H9 (cell line): ENCODE results near the gene FRRS1L. TPM values are rescaled to one million over a fixed set of nuclear protein-coding genes. Genes with fewer than 3 reads are reported as not detected.
A peak's percentile ranks its signal among the peaks of the same experiment; 100 is the strongest.

Source experiments
- DNase-seq: peaks from one replicate; pipeline ENCODE4 v3.0.0-alpha.2; 2017
- H2AFZ ChIP-seq: one replicate; pipeline ENCODE4 v1.6.1; 2013; ENCODE audit warnings: mild to moderate bottlenecking, low read length, control low read depth, moderate library complexity
- H2AK5ac ChIP-seq: 2 replicates; pipeline ENCODE4 v1.6.1; 2013; ENCODE audit warnings: low read length, control low read depth, mixed read lengths; ENCODE audit not compliant: insufficient read length
- H2BK120ac ChIP-seq: one replicate; pipeline ENCODE4 v1.6.1; 2013; ENCODE audit warnings: low read depth, mild to moderate bottlenecking, low read length, control low read depth, inconsistent platforms; ENCODE audit not compliant: poor library complexity, severe bottlenecking
- H2BK12ac ChIP-seq: 2 replicates; pipeline ENCODE4 v1.6.1; 2013; ENCODE audit warnings: low read length, control low read depth, mixed read lengths, low read depth; ENCODE audit not compliant: insufficient read length
- H2BK15ac ChIP-seq: 2 replicates; pipeline ENCODE4 v1.6.1; 2013; ENCODE audit warnings: low read depth, low read length, control low read depth
- H2BK20ac ChIP-seq: one replicate; pipeline ENCODE4 v1.6.1; 2013; ENCODE audit warnings: low read depth, mild to moderate bottlenecking, low read length, control low read depth, inconsistent platforms; ENCODE audit not compliant: poor library complexity, severe bottlenecking
- H2BK5ac ChIP-seq: 2 replicates; pipeline ENCODE4 v1.6.1; 2013; ENCODE audit warnings: low read length, control low read depth, mixed read lengths; ENCODE audit not compliant: insufficient read length
- H3K14ac ChIP-seq: 2 replicates; pipeline ENCODE4 v1.6.1; 2013; ENCODE audit warnings: low read length, control low read depth; ENCODE audit not compliant: insufficient read depth
- H3K18ac ChIP-seq: 2 replicates; pipeline ENCODE4 v1.6.1; 2013; ENCODE audit warnings: low read depth, mild to moderate bottlenecking, mixed read lengths, low read length, control low read depth; ENCODE audit not compliant: insufficient read length
- H3K23ac ChIP-seq: 2 replicates; pipeline ENCODE4 v1.6.1; 2013; ENCODE audit warnings: low read length, control low read depth, mixed read lengths, low read depth; ENCODE audit not compliant: insufficient read length
- H3K23me2 ChIP-seq: 2 replicates; pipeline ENCODE4 v1.6.1; 2013; ENCODE audit warnings: low read depth, mild to moderate bottlenecking, mixed read lengths, low read length, control low read depth; ENCODE audit not compliant: insufficient read length, poor library complexity, severe bottlenecking
- H3K27ac ChIP-seq: 2 replicates; pipeline ENCODE4 v1.5.1; 2013; ENCODE audit warnings: low read length, control low read depth, mixed read lengths, low read depth; ENCODE audit not compliant: insufficient read length
- H3K27me3 ChIP-seq: 2 replicates; pipeline ENCODE4 v1.6.1; 2013; ENCODE audit warnings: low read length, control low read depth, inconsistent platforms; ENCODE audit not compliant: insufficient read depth
- H3K4ac ChIP-seq: 2 replicates; pipeline ENCODE4 v1.6.1; 2013; ENCODE audit warnings: low read depth, mild to moderate bottlenecking, control low read depth, inconsistent platforms, low read length, moderate library complexity
- H3K4me1 ChIP-seq: 2 replicates; pipeline ENCODE4 v1.6.1; 2013; ENCODE audit warnings: low read length, control low read depth, inconsistent platforms; ENCODE audit not compliant: insufficient read depth
- H3K4me2 ChIP-seq: 2 replicates; pipeline ENCODE4 v1.6.1; 2013; ENCODE audit warnings: low read length, control low read depth, mixed read lengths; ENCODE audit not compliant: insufficient read length, insufficient read depth
- H3K56ac ChIP-seq: 2 replicates; pipeline ENCODE4 v1.6.1; 2013; ENCODE audit warnings: low read depth, mild to moderate bottlenecking, mixed read lengths, low read length, control low read depth; ENCODE audit not compliant: insufficient read length
- H3K79me1 ChIP-seq: 2 replicates; pipeline ENCODE4 v1.6.1; 2013; ENCODE audit warnings: low read depth, mild to moderate bottlenecking, moderate library complexity, low read length, control low read depth, inconsistent platforms; ENCODE audit not compliant: insufficient read depth, poor library complexity, severe bottlenecking
- H3K79me2 ChIP-seq: 2 replicates; pipeline ENCODE4 v1.6.1; 2013; ENCODE audit warnings: low read length, control low read depth, inconsistent platforms; ENCODE audit not compliant: insufficient read depth
- H3K9ac ChIP-seq: 2 replicates; pipeline ENCODE4 v1.6.1; 2013; ENCODE audit warnings: low read length, control low read depth, mixed read lengths; ENCODE audit not compliant: insufficient read length; ENCODE audit errors: extremely low read depth
- H3K9me3 ChIP-seq: one replicate; pipeline ENCODE4 v1.6.1; 2013; ENCODE audit warnings: low read depth, low read length, inconsistent platforms; ENCODE audit not compliant: control insufficient read depth
- H3T11ph ChIP-seq: one replicate; pipeline ENCODE4 v1.6.1; 2013; ENCODE audit warnings: mild to moderate bottlenecking, low read length, control low read depth, inconsistent platforms
- H4K20me1 ChIP-seq: one replicate; pipeline ENCODE4 v1.6.1; 2013; ENCODE audit not compliant: control insufficient read depth, insufficient read length, insufficient read depth
- H4K5ac ChIP-seq: 2 replicates; pipeline ENCODE4 v1.6.1; 2013; ENCODE audit warnings: low read depth, mild to moderate bottlenecking, mixed read lengths, low read length, control low read depth; ENCODE audit not compliant: insufficient read length
- H4K8ac ChIP-seq: replicated peaks from 2 replicates; pipeline ENCODE4 v1.6.1; 2013; ENCODE audit warnings: low read length, control low read depth, mixed read lengths, low read depth; ENCODE audit not compliant: insufficient read length
- H4K91ac ChIP-seq: 2 replicates; pipeline ENCODE4 v1.6.1; 2013; ENCODE audit warnings: low read depth, mild to moderate bottlenecking, moderate library complexity, mixed read lengths, low read length, control low read depth; ENCODE audit not compliant: insufficient read length
- H3K27ac Mint-ChIP-seq, 3 experiments: 2 replicates in 2 of 3; 3 replicates in 1 of 3; pipeline ENCODE4 v1.8.0; 2020 to 2021; ENCODE audit warnings: mixed read lengths in 3 of 3, mild to moderate bottlenecking in 1 of 3, moderate library complexity in 1 of 3
- H3K27me3 Mint-ChIP-seq: 2 replicates; pipeline ENCODE4 v1.8.0; 2021; ENCODE audit warnings: low read depth, mild to moderate bottlenecking, moderate library complexity, mixed read lengths
- H3K36me3 Mint-ChIP-seq, 3 experiments: 2 replicates in 2 of 3; 3 replicates in 1 of 3; pipeline ENCODE4 v1.8.0; 2020 to 2021; ENCODE audit warnings: low read depth in 3 of 3, mixed read lengths in 3 of 3; ENCODE audit not compliant: insufficient read depth in 1 of 3
- H3K4me1 Mint-ChIP-seq, 2 experiments: 2 replicates each; pipeline ENCODE4 v1.8.0; 2020; ENCODE audit warnings: mixed read lengths in 2 of 2
- H3K4me3 Mint-ChIP-seq, 2 experiments: 2 replicates in 1 of 2; 3 replicates in 1 of 2; pipeline ENCODE4 v1.8.0; 2020 to 2021; ENCODE audit warnings: mild to moderate bottlenecking in 2 of 2, mixed read lengths in 2 of 2, moderate library complexity in 1 of 2
- H3K9me3 Mint-ChIP-seq, 2 experiments: 2 replicates in 1 of 2; 3 replicates in 1 of 2; pipeline ENCODE4 v1.8.0; 2020; ENCODE audit warnings: mild to moderate bottlenecking in 2 of 2, mixed read lengths in 2 of 2, moderate library complexity in 1 of 2
- WGBS: extraction: QIAGEN DNeasy Blood & Tissue Kit; methylation state at CpG from one replicate; pipeline ENCODE4 v1.1.7; 2013; ENCODE audit warnings: missing lambda C conversion rate, low lambda C conversion rate, mixed read lengths; ENCODE audit not compliant: insufficient read length; ENCODE audit errors: extremely low coverage; 5-methylcytosine and 5-hydroxymethylcytosine counted together
- total RNA-seq: library from RNA; stranded (reverse); gene quantifications from 2 replicates; pipeline ENCODE4 v1.2.1, GENCODE V29; 2021
- TF ChIP-seq, protein P1 (sequence below): fragments of 200-600 bp; sonication (generic); conservative IDR thresholded peaks from 3 replicates; pipeline ENCODE4 v1.8.0; 2021; ENCODE audit warnings: antibody characterized with exemption, mild to moderate bottlenecking

FRRS1L gene
- total RNA-seq, 1 experiment from 2014 or later: 3.3 TPM

DNA sequence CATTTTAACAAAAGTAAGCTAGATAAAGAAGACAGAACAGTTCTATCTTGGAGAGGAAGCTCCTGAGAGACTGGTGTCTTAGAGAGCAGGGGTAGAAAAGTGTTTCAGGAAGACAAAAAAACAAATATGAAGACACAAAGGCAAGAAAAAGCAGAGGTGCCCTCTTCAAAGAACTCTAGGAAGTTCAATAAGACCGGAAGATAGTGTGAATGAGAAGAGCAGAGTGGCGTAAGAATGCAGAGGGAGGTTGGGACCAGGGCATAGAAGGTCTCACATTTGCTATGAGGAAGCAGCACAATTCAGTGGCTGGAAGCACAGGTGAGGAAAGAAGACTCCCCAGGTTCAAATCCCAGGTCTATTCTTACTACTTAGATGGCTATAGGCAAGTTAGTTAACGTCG is 69.9 kb downstream of the FRRS1L start:
- H3K27ac Mint-ChIP-seq: peak overlapping the region; percentile 6 to 44 (median 35); a peak in 6 of 7 replicates
- peaks cover 5 to 27% (median 27%) of the 10 kb centered on the region in 3 experiments; a peak in 5 of 7 replicates for H3K36me3 Mint-ChIP-seq

More for the DNA sequence above, 69.9 kb downstream of the FRRS1L start:
- H3K9me3 ChIP-seq: no peaks in the 10 kb centered on the region
- H3K18ac ChIP-seq: no peak overlapping the region
- H3K27me3 Mint-ChIP-seq: no peaks in the 10 kb centered on the region
- H2BK12ac ChIP-seq: no peak overlapping the region
- no peak overlapping the region for H3T11ph ChIP-seq
- H2AK5ac ChIP-seq: no peak overlapping the region
- H3K56ac ChIP-seq: no peak overlapping the region
- H3K23me2 ChIP-seq: no peaks in the 10 kb centered on the region
- H3K23ac ChIP-seq: no peak overlapping the region
- H2BK15ac ChIP-seq: no peak overlapping the region
- H3K79me1 ChIP-seq: peaks cover 3% of the 10 kb centered on the region
- no peak overlapping the region for H3K27ac ChIP-seq
- H2AFZ ChIP-seq: no peak overlapping the region
- H3K14ac ChIP-seq: no peak overlapping the region
- no peak overlapping the region for H3K4me3 Mint-ChIP-seq
- H3K27me3 ChIP-seq: no peaks in the 10 kb centered on the region
- H3K79me2 ChIP-seq: peaks cover 18% of the 10 kb centered on the region; the same call in 1 of the 2 replicates
- H3K9ac ChIP-seq: no peak overlapping the region
- H3K4ac ChIP-seq: no peak overlapping the region
- no peak overlapping the region for H4K8ac ChIP-seq
- no peak overlapping the region for H3K4me2 ChIP-seq
- no peak overlapping the region for H2BK120ac ChIP-seq
- WGBS: no CpG with 5 or more reads among the region's 4 CpGs
- no peaks in the 10 kb centered on the region for H3K9me3 Mint-ChIP-seq
- no peak overlapping the region for H4K5ac ChIP-seq
- H4K20me1 ChIP-seq: no peaks in the 10 kb centered on the region
- no peak for DNase-seq
- H2BK20ac ChIP-seq: no peak overlapping the region
- H3K4me1 ChIP-seq: peaks cover 12% of the 10 kb centered on the region; the same call in 1 of the 2 replicates
- H4K91ac ChIP-seq: no peak overlapping the region
- TF ChIP-seq, protein P1, sequence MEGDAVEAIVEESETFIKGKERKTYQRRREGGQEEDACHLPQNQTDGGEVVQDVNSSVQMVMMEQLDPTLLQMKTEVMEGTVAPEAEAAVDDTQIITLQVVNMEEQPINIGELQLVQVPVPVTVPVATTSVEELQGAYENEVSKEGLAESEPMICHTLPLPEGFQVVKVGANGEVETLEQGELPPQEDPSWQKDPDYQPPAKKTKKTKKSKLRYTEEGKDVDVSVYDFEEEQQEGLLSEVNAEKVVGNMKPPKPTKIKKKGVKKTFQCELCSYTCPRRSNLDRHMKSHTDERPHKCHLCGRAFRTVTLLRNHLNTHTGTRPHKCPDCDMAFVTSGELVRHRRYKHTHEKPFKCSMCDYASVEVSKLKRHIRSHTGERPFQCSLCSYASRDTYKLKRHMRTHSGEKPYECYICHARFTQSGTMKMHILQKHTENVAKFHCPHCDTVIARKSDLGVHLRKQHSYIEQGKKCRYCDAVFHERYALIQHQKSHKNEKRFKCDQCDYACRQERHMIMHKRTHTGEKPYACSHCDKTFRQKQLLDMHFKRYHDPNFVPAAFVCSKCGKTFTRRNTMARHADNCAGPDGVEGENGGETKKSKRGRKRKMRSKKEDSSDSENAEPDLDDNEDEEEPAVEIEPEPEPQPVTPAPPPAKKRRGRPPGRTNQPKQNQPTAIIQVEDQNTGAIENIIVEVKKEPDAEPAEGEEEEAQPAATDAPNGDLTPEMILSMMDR: no peak
- H3K4me1 Mint-ChIP-seq: peaks cover 19 to 26% of the 10 kb centered on the region in 2 experiments
- H2BK5ac ChIP-seq: no peak overlapping the region
